Measurements from ENCODE around the gene THTPA.

DNA sequence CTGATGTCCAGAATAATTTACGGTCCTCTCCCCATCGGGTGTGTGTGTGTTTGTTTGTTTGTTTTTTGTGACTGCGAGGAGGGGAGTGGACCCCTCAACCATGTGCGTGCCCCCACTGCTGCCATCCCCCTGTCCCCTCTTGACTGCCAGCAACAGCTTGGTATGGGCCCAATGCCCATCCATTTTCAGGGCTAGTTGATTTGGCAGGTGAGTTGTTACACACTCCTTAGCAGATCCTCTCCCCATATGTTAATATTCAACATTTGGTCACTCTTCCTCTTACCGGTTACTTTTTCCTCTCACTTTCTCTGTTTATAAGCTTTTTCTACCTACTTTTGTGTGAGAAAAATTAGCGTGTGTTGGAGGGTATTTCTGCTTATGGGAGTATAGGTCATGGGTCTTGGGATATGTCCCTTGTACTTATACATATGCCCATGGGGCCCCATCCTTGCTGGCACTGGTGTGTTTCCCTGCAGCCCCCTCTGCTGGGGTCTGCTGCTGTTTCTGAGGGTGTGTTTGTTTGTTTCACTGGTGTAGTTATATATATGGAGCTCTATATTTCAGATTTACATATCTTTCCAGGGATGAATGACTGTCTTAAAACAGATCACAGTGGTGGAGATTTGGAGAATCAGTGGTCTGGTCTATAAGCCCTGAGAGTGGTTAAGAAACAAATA is 38.3 kb upstream of the THTPA start:
- no peak for TF ChIP-seq POLR2AphosphoS5 (IDR thresholded peaks at IDR 0.05; ENCODE audit: low read depth)
- TF ChIP-seq, protein P1, sequence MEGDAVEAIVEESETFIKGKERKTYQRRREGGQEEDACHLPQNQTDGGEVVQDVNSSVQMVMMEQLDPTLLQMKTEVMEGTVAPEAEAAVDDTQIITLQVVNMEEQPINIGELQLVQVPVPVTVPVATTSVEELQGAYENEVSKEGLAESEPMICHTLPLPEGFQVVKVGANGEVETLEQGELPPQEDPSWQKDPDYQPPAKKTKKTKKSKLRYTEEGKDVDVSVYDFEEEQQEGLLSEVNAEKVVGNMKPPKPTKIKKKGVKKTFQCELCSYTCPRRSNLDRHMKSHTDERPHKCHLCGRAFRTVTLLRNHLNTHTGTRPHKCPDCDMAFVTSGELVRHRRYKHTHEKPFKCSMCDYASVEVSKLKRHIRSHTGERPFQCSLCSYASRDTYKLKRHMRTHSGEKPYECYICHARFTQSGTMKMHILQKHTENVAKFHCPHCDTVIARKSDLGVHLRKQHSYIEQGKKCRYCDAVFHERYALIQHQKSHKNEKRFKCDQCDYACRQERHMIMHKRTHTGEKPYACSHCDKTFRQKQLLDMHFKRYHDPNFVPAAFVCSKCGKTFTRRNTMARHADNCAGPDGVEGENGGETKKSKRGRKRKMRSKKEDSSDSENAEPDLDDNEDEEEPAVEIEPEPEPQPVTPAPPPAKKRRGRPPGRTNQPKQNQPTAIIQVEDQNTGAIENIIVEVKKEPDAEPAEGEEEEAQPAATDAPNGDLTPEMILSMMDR (IDR thresholded peaks at IDR 0.05; ENCODE audit: insufficient read depth, low read length) = no peak
